ENCODE data around the gene ZNF691.

DNA sequence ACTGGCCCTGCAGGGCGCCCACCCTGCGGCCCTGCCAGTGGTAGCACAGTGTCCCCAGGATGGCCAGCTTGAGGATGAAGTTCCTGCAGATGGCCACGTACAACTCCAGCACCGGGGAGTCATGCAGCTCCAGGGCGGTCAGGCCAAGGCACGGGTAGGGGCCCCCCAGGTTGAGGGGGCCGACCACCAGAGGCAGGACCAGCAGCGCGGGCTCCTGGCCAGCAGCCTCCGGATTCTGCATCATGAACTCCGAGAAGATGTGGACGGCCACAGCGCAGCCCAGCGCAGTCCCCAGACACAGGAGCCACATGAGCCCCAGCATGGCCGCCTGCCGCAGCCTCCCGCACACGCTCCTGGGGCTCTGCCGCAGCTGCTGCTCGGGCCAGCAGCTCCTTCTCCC is 41.0 kb downstream of the ZNF691 start:
- TF ChIP-seq, protein P1, sequence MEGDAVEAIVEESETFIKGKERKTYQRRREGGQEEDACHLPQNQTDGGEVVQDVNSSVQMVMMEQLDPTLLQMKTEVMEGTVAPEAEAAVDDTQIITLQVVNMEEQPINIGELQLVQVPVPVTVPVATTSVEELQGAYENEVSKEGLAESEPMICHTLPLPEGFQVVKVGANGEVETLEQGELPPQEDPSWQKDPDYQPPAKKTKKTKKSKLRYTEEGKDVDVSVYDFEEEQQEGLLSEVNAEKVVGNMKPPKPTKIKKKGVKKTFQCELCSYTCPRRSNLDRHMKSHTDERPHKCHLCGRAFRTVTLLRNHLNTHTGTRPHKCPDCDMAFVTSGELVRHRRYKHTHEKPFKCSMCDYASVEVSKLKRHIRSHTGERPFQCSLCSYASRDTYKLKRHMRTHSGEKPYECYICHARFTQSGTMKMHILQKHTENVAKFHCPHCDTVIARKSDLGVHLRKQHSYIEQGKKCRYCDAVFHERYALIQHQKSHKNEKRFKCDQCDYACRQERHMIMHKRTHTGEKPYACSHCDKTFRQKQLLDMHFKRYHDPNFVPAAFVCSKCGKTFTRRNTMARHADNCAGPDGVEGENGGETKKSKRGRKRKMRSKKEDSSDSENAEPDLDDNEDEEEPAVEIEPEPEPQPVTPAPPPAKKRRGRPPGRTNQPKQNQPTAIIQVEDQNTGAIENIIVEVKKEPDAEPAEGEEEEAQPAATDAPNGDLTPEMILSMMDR (IDR thresholded peaks at IDR 0.05) = no peak
- TF ChIP-seq POLR2A (IDR thresholded peaks at IDR 0.05) = no peak

Measured in body of pancreas (tissue), 4 donors.